ENCODE results near the gene ANKS3. TPM values are rescaled to one million over a fixed set of nuclear protein-coding genes. Genes with fewer than 3 reads are reported as not detected.

ANKS3 gene
- total RNA-seq, 4 donors from 2014 or later = 9.3 to 21.5 (median 13.2) TPM

DNA sequence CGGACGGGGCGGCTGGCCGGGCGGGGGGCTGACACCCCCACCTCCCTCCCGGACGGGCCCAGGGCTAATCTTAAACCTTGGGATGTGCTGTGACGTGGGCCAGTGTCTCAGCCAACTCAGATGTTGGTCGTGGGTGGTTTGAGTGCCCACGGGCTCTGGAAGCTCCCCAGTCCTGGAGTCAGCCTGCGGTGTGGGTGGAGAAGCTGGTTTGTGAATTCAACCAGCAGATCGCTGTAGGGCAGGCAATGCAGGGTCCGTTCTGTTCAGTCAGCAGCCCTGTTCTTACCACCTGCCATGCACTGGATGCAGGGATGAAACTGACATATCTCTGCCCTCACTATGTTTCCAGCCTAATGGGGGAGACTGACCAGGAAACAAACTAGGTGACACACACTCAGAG is 40.9 kb upstream of the ANKS3 start:
- TF ChIP-seq, protein P1, sequence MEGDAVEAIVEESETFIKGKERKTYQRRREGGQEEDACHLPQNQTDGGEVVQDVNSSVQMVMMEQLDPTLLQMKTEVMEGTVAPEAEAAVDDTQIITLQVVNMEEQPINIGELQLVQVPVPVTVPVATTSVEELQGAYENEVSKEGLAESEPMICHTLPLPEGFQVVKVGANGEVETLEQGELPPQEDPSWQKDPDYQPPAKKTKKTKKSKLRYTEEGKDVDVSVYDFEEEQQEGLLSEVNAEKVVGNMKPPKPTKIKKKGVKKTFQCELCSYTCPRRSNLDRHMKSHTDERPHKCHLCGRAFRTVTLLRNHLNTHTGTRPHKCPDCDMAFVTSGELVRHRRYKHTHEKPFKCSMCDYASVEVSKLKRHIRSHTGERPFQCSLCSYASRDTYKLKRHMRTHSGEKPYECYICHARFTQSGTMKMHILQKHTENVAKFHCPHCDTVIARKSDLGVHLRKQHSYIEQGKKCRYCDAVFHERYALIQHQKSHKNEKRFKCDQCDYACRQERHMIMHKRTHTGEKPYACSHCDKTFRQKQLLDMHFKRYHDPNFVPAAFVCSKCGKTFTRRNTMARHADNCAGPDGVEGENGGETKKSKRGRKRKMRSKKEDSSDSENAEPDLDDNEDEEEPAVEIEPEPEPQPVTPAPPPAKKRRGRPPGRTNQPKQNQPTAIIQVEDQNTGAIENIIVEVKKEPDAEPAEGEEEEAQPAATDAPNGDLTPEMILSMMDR (IDR thresholded peaks at IDR 0.05; ENCODE audit: low read depth) = no peak

DNA sequence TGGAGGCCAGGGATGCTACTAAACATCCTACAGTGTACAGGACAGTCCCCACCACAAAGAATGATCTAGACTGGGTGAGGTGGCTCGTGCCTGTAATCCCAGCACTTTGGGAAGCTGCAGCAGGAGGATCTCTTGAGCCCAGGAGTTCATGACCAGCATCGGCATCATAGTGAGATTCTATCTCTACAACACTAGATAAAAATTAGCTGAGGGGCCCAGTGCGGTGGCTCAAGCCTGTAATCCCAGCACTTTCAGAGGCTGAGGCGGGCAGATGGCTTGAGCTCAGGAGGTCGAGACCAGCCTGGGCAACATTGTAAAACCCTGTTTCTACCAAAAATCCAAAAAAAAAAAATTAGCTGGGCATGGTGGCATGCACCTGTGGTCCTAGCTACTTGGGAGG is 38.3 kb upstream of the ANKS3 start:
- TF ChIP-seq, protein P1 (IDR thresholded peaks at IDR 0.05; ENCODE audit: low read depth) = no peak

DNA sequence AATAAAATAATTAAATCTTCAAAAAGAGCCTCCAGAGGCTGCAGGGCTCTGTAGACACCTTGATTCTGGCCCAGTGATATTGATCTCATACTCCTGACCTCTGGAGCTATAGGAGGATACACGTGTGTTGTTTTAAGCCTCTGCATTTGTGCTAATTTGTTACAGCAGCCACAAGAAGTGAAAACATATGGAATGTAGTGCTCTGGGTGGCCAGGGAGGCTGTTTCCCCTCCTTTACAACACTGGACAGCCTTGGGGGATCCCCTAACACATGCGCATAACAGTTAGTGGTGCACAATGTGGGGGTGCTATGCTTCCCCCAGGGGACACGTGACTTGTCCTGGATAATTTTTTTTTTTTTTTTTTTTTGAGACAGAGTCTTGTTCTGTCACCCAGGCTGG is 37.6 kb upstream of the ANKS3 start:
- TF ChIP-seq, protein P1 (IDR thresholded peaks at IDR 0.05; ENCODE audit: low read depth) = no peak

DNA sequence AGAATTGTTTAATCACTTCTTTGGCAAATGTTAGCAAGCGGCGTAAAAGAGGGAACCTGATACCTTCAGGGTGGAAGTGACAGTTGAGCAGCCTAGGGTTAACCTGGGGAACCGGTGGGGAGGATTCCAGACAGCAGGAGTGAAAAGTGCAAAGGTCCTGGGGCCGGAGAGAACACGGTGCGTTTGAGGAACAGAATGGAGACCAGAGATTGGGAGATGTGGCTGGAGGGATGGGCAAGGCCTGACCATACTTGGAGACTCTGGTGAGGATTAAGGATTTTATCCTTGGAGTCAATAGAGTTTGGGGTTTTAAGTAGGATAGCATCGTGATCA is 35.2 kb upstream of the ANKS3 start:
- TF ChIP-seq, protein P1 (IDR thresholded peaks at IDR 0.05; ENCODE audit: low read depth) = no peak

DNA sequence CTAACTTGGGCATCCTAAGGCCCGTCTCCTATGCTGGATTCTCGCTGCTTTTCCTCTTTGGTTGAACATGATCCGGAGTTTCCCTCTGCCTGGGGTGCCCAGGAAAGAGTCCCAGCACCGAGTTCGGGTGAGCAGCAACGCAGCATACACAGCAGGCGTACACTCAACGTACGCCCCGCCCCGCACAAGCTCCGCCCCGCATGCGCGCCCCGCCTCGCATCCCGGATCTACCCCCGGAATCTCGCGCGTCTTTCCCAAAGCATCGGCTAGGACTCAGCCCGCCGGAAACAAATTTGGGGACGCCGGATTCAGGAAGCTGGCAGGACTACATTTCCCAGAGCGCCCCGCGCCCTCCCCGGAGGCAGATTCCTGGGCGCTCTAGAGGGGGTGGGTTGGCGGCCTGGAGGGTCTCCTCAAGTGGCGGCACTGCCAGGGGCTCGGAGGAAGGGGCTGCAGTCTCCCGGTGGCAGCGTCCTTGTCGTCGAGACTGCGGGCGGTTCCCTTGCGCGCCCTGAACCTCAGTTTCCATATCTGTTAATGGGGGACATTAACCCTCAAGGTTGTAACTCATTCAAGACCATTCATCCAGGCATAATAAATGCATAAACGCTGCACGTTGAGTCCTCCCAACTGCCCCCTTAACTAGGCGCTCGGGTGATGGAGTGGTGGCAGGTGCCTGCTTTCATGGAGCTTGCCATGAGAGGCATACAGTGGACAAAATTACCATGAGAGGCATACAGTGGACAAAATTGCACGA is 34.7 kb upstream of the ANKS3 start:
- TF ChIP-seq, protein P1 (IDR thresholded peaks at IDR 0.05; ENCODE audit: low read depth) = no peak

DNA sequence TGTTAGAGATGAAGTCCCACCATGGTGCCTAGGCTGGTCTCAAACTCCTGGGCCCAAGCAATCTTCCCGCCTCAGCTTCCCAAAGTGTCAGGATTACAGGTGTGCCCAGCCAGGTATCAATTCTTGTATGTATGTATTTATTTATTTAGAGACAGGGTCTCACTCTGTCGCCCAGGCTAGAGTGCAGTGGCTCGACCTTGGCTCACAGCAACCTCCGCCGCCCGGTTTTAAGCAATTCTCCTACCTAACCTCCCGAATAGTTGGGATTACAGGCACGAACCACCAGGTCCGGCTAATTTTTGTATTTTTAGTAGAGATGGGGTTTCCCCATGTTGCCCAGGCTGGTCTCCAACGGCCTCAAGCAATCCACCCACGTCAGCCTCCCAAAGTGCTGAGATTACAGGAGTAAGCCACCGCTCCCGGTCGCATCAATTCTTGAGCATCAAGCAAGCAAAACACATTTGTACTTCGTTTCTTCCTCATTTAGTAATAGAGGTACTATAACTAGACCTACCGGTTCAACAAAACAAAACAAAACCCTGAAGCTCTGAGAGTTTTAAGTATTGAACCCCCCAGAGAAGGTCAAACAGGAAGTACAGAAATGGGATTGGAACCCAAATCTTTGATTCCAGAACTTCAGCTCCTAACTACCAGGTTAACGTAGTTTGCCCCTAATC is 33.9 kb upstream of the ANKS3 start:
- TF ChIP-seq, protein P1 (IDR thresholded peaks at IDR 0.05; ENCODE audit: low read depth) = no peak

DNA sequence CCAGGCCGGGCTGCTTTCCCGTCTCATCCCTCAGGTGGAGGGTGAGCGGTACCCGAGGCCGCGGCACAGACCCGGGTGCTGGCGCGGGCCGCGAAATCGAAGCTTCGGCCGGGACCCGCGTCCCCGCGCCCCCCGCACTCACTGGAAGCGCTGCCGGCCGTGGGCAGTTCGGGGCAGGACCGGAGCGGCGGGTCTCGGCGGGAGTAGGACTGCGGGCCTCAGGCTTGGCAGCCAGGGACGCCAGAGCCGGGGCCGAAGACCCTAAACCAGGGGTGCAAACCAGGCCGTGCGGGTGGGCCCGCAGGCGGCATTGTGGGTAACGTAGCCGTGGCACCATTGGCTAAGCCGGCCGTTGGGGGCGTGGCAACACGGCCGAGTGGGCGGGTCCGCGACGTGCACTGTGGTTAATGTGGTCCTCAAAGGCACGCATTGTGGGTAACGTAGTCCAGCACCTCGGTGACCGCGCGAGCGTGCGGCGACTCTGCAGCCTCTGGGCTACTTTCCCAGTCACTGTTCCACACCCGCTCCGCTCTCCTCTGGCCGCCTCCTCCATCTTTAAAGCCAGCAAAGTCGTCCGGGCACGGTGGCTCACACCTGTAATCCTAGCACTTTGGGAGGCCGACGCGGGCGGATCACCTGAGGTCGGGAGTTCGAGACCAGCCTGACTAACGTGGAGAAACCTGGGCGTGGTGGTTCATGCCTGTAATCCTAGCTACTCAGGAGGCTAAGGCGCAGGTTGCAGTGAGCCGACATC is 33.0 kb upstream of the ANKS3 start, which contains the start of gene ZNF500:
Gene ZNF500 (minus strand): TSS at position 288 of the 754 bp plus-strand sequence. CDS start 1,184 bp downstream, outside the sequence.
- TF ChIP-seq, protein P1 (IDR thresholded peaks at IDR 0.05; ENCODE audit: low read depth) = no peak
